HepG2 (cell line): ENCODE results near the gene PEAK3. TPM values are rescaled to one million over a fixed set of nuclear protein-coding genes. Genes with fewer than 3 reads are reported as not detected.

Experiments used
- DZIP1 ChIP-seq: sonication (generic); formaldehyde crosslinking; IDR thresholded peaks from 2 replicates; pipeline ENCODE4 v1.5.0; 2020; ENCODE audit warnings: mild to moderate bottlenecking, missing genetic modification reagents
- FOXA3 ChIP-seq: IDR thresholded peaks from 2 replicates; pipeline ENCODE4 v1.6.1; 2016; ENCODE audit warnings: missing genetic modification reagents, missing compliant biosample characterization
- FOXK1 ChIP-seq: sonication (generic); formaldehyde crosslinking; IDR thresholded peaks from 2 replicates; pipeline ENCODE4 v1.4.0; 2020; ENCODE audit warnings: low read depth, missing genetic modification reagents, borderline replicate concordance
- NFYB ChIP-seq: sonication (generic); formaldehyde crosslinking; IDR thresholded peaks from 2 replicates; pipeline ENCODE4 v1.4.0; 2020; ENCODE audit warnings: missing genetic modification reagents
- RAD21 ChIP-seq: fragments of 450-650 bp; formaldehyde crosslinking; IDR thresholded peaks from 2 replicates; pipeline ENCODE4 v1.5.0; 2020; ENCODE audit warnings: mild to moderate bottlenecking
- SPEN ChIP-seq: sonication (generic); formaldehyde crosslinking; IDR thresholded peaks from 2 replicates; pipeline ENCODE4 v1.5.1; 2020; ENCODE audit warnings: low read depth, mild to moderate bottlenecking, missing genetic modification reagents
- SYNCRIP ChIP-seq: fragments of 200-400 bp; formaldehyde crosslinking; IDR thresholded peaks from 2 replicates; pipeline ENCODE4 v1.6.1; 2018; ENCODE audit warnings: mild to moderate bottlenecking, low read depth, low read length; ENCODE audit not compliant: insufficient read depth
- TAF1 ChIP-seq: sonication (generic); formaldehyde crosslinking; IDR thresholded peaks from 2 replicates; pipeline ENCODE4 v1.4.0; 2020; ENCODE audit warnings: missing genetic modification reagents
- ZBTB10 ChIP-seq: sonication (generic); formaldehyde crosslinking; IDR thresholded peaks from 2 replicates; pipeline ENCODE4 v1.4.0; 2020; ENCODE audit warnings: missing genetic modification reagents, borderline replicate concordance
- ZNF234 ChIP-seq: sonication (generic); formaldehyde crosslinking; conservative IDR thresholded peaks from 2 replicates; pipeline ENCODE4 v1.5.1; 2020; ENCODE audit warnings: mild to moderate bottlenecking, missing genetic modification reagents
- ZNF670 ChIP-seq: sonication (generic); formaldehyde crosslinking; IDR thresholded peaks from 2 replicates; pipeline ENCODE4 v1.8.0; 2022; ENCODE audit warnings: mild to moderate bottlenecking, missing genetic modification reagents, borderline replicate concordance
- ZNF704 ChIP-seq: sonication (generic); formaldehyde crosslinking; IDR thresholded peaks from 2 replicates; pipeline ENCODE4 v1.8.1; 2023; ENCODE audit warnings: mild to moderate bottlenecking, inconsistent platforms, moderate library complexity, missing genetic modification reagents, borderline replicate concordance
- ZNF775 ChIP-seq: sonication (generic); formaldehyde crosslinking; IDR thresholded peaks from 2 replicates; pipeline ENCODE4 v1.4.0; 2020; ENCODE audit warnings: missing genetic modification reagents, mild to moderate bottlenecking, moderate library complexity, borderline replicate concordance
- polyA plus RNA-seq, 8 experiments: library from polyadenylated mRNA; depleted of rRNA in 3 of 8; stranded (reverse) in 7 of 8; unstranded in 1 of 8; fragments of >200 nt; fragmentation: Illumina TruSeq in 4 of 8; extraction: Trizol in 4 of 8; gene quantifications; 2 replicates each; pipeline versions ENCODE4 v1.2.1 to v1.2.3, GENCODE V29; 2011 to 2016; ENCODE audit warnings: low read depth in 4 of 8, missing spikeins in 1 of 8, mixed read lengths in 1 of 8; ENCODE audit not compliant: insufficient read depth in 1 of 8
- total RNA-seq, 5 experiments: library from RNA; depleted of rRNA; stranded (reverse); fragments of >200 nt; fragmentation: Illumina TruSeq; extraction: Trizol; gene quantifications; 2 replicates each; pipeline ENCODE4 v1.2.3, GENCODE V29; 2016; ENCODE audit warnings: low read depth in 1 of 5

PEAK3 gene
- total and polyA plus RNA-seq, 2 of the 13 experiments (the other 11 are each of a cell fraction or from before 2014, with no cell fraction given): not detected

- no peak for TF ChIP-seq ZNF704 (CRISPR knock-in tag)
- peak; percentile 63 for TF ChIP-seq TAF1 (CRISPR knock-in tag)
- TF ChIP-seq ZNF775 (CRISPR knock-in tag): no peak
- TF ChIP-seq NFYB (CRISPR knock-in tag): 0 out of 2 replicates have a peak, but pooled peaks have one; percentile 27
- peak; percentile 54; the same call in 1 of the 2 replicates for TF ChIP-seq RAD21 (CRISPR knock-in tag)
- 0 out of 2 replicates have a peak, but pooled peaks have one; percentile 37 for TF ChIP-seq ZBTB10
- no peak for TF ChIP-seq ZNF234
- TF ChIP-seq SYNCRIP: no peak
- no peak for TF ChIP-seq ZNF670 (CRISPR knock-in tag)
- TF ChIP-seq DZIP1 (CRISPR knock-in tag): no peak
- peak; percentile 37; the same call in 1 of the 2 replicates for TF ChIP-seq FOXA3 (CRISPR knock-in tag)
- TF ChIP-seq SPEN (CRISPR knock-in tag): 0 out of 2 replicates have a peak, but pooled peaks have one; percentile 16
- peak; percentile 36; the same call in 1 of the 2 replicates for TF ChIP-seq FOXK1 (CRISPR knock-in tag)
Observed at GRCh38 chr19:2270423-2271233, 11.3 kb downstream of the PEAK3 start (continued).
